Epithelial cell of proximal tubule (primary cell): Measurements from ENCODE around the gene GDNF. TPM values are rescaled to one million over a fixed set of nuclear protein-coding genes. Genes with fewer than 3 reads are reported as not detected.

ENCODE experiments used
- DNase-seq: peaks from one replicate; pipeline ENCODE4 v3.0.0-alpha.2; 2011; ENCODE audit warnings: low read depth
- H3K4me3 ChIP-seq: 2 replicates; pipeline ENCODE4 v1.5.1; 2011; ENCODE audit warnings: low read depth, mild to moderate bottlenecking, low read length
- total RNA-seq: library from RNA; depleted of rRNA; stranded (reverse); fragments of >200 nt; gene quantifications from 2 replicates; pipeline ENCODE4 v1.2.3, GENCODE V29; 2015
- TF ChIP-seq, protein P1 (sequence below): conservative IDR thresholded peaks from 2 replicates; pipeline ENCODE4 v1.5.1; 2012; ENCODE audit warnings: low read depth, mild to moderate bottlenecking, low read length

Gene GDNF, protein sequence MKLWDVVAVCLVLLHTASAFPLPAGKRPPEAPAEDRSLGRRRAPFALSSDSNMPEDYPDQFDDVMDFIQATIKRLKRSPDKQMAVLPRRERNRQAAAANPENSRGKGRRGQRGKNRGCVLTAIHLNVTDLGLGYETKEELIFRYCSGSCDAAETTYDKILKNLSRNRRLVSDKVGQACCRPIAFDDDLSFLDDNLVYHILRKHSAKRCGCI
- 0.23 TPM in 1 of 2 replicates, not detected in the other for total RNA-seq

DNA sequence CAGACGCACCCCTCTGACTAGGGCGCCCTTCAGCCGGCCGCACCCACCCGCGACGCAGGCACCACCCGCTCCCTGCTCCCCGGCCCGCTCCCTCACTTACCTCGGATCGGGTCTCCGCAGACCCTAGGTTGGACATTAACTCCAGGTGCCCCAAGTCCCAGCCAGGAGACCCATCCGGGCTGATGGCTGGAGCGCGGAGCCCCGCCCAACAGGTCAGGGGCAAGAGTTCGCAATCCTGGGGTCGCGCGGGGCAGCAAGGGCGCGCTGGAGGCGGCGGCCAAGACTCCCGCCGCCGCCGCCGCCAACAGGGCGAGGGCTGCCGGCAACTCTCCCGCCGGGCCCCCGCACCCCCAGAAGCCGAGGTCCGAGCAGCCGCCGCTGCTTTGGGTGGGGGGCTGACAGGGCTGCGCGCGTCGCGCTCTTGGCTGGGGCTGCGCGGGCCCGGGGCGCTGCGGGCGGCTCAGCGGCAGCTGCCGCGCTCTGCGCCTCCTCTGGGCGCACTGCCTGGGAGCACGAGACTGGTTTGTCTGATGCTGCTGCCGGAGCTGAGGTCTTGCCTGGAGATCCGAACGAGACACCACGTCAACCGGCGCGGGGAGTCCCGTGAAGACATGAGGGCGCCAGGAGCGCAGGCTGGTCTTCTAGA is at the start of gene GDNF:
GDNF (minus strand) TSS at position 635 of the 646 bp plus-strand sequence. CDS start 5,245 bp downstream, outside the sequence.
- TF ChIP-seq, protein P1, sequence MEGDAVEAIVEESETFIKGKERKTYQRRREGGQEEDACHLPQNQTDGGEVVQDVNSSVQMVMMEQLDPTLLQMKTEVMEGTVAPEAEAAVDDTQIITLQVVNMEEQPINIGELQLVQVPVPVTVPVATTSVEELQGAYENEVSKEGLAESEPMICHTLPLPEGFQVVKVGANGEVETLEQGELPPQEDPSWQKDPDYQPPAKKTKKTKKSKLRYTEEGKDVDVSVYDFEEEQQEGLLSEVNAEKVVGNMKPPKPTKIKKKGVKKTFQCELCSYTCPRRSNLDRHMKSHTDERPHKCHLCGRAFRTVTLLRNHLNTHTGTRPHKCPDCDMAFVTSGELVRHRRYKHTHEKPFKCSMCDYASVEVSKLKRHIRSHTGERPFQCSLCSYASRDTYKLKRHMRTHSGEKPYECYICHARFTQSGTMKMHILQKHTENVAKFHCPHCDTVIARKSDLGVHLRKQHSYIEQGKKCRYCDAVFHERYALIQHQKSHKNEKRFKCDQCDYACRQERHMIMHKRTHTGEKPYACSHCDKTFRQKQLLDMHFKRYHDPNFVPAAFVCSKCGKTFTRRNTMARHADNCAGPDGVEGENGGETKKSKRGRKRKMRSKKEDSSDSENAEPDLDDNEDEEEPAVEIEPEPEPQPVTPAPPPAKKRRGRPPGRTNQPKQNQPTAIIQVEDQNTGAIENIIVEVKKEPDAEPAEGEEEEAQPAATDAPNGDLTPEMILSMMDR: no peak
- peak within 1 kb of the TSS; percentile 40 for H3K4me3 ChIP-seq
- DNase-seq: no peak

DNA sequence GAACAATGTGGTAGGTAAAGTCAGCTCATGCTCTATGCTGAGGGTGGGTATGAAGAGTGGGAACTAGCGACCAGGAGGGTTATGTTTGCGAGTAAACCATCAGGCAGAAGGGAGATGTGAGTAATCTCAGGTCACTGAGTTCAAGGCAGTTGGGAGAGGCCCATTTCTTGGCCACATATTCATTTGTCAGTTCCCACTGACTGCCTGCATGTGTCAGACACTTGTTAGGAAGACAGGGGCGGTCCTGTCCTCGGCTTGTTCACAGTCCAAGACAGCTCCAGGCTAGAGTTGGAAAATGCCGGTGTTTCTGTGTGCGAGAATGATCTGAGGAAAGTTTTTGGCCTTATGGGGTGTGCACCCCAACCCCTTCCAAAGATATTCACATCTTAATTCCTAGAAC is 48.6 kb upstream of the GDNF start:
- H3K4me3 ChIP-seq: no peak overlapping the region
- peak; percentile 23 for DNase-seq
- TF ChIP-seq, protein P1: no peak

DNA sequence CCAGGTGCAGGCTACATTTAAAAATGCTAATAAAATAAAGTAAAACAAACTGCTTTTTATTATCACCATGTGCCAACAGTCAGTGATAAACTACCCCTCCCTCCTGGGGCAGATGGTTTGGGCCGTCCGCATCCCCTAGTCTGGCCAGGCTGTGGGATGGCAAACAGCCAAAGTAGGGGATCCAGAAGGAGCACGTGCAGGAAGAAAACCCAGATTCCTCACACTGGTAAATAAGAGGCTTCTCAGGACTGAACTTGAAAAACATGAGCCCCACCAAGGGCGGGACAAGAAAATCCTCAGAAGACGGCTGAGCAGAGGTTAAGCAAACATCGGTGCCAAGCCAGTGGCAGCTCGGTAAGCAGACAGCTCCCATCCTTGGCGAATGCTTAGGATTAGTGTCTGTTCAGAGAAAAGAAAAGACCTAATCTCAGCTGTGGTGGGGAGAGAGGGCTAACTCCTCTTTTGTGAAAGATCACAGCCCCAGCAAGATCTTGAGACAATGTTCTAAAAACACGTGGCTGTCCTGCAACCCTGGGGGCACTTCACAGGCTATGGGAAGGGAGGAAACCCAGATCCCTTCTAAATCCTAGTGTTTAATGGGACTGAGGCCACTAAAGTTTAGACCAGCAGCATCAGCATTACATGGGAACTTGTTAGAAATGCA is 46.5 kb upstream of the GDNF start:
- TF ChIP-seq, protein P1: no peak

DNA sequence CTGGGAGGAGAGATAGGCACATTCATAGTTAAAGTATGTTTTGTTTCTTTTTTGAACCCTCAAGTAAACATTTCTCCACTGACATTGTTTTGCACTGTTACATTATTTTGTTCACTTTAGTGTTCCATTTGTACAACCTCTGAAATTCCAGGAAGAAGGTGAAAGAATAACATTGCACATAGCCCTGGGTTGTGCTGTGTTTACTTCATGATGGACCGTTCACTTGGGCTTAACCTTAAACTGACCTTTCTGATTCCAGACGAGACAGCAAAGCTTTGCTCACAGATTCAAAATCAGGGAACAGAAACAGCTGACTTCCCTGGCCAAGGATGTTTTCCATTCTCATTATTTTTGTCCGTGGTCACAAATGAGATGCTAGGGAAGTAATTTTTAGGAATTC is 42.8 kb upstream of the GDNF start:
- TF ChIP-seq, protein P1: no peak
- DNase-seq: peak; percentile 50
- H3K4me3 ChIP-seq: no peak overlapping the region

More for the DNA sequence above, 46.5 kb upstream of the GDNF start:
- no peak overlapping the region for H3K4me3 ChIP-seq
- no peak for DNase-seq

DNA sequence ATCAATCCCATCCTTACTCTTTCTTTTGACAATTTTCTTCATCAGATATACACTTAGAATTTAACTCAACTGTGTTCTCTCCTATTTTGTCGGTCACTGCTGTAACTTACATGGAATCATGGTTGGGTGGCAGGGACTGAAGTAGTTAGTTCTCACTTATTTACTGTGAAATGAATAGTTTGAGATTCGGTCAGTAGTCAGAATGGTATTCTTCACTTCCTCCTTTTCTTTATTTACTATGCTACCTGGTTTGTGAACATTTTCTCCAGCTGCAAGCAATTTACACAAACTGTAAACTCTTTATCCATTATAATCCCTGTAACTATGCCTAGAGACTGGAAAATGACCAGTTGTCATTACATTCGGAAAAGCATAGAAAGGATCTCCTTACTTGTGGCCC is 41.5 kb upstream of the GDNF start:
- H3K4me3 ChIP-seq: no peak overlapping the region
- TF ChIP-seq, protein P1: no peak
- DNase-seq: no peak

DNA sequence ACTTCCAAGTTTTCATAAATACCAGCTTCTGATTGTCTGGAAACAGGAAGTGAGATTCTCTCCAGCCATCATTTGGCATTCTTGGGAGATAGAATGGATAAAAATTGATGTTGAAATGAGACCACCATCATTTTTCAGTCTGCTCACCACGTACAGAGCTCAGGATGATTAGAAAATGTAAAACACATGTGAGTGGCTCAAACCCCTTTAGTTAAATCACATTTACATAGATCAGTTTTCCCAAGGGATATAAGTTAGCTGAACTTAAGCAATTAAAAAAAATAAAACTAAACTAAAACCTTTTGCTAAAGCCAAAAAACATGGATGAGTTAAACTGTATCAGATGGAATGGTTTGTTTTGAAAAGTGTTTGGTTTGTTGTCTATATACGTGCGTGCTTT is 37.1 kb upstream of the GDNF start:
- H3K4me3 ChIP-seq: no peak overlapping the region
- TF ChIP-seq, protein P1: no peak

More for the DNA sequence above, 37.1 kb upstream of the GDNF start:
- DNase-seq: no peak
